Lower lobe of right lung (tissue), 2 donors: Measurements from ENCODE around the gene IL1RN. TPM values are rescaled to one million over a fixed set of nuclear protein-coding genes. Genes with fewer than 3 reads are reported as not detected.

ENCODE experiments used
- ATAC-seq, 2 donors: fragments of 200-7000 bp; cut with Tn5 transposase; one replicate each; pipeline ENCODE4 v1.9.1; 2020 to 2022; ENCODE audit warnings: mild to moderate bottlenecking in 2 of 2, moderate library complexity in 2 of 2
- DNase-seq: peaks from one replicate; pipeline ENCODE4 v3.0.0-alpha.2; 2020
- H3K27ac ChIP-seq: fragments of 200-600 bp; one replicate; pipeline ENCODE4 v1.8.0; 2022
- H3K27me3 ChIP-seq: fragments of 200-600 bp; one replicate; pipeline ENCODE4 v1.8.0; 2022; ENCODE audit warnings: low read depth
- H3K36me3 ChIP-seq: fragments of 200-600 bp; one replicate; pipeline ENCODE4 v1.8.0; 2022; ENCODE audit warnings: mild to moderate bottlenecking
- H3K4me1 ChIP-seq: fragments of 200-600 bp; one replicate; pipeline ENCODE4 v1.8.0; 2022
- H3K4me3 ChIP-seq: fragments of 200-600 bp; one replicate; pipeline ENCODE4 v1.8.0; 2022; ENCODE audit warnings: mild to moderate bottlenecking
- H3K9me3 ChIP-seq: fragments of 200-600 bp; one replicate; pipeline ENCODE4 v1.8.0; 2022
- intact Hi-C: fragments of 100-400 bp; cut with DNase I; formaldehyde crosslinking; loops from one replicate; pipeline ENCODE4 v1.11.0; 2022
- total RNA-seq: library from RNA; stranded (reverse); fragmentation: NEBNext Ultra II Directional; extraction: Animal tissue kit (Norgen Biotek cat#: 25700); gene quantifications from one replicate; pipeline ENCODE4 v1.2.1, GENCODE V29; 2021
- TF ChIP-seq, protein P1 (sequence below): fragments of 200-600 bp; IDR thresholded peaks from one replicate; pipeline ENCODE4 v1.8.0; 2022; ENCODE audit warnings: antibody characterized with exemption, mild to moderate bottlenecking
- donor health status: DM: no; HTN: yes; CAD: no; lungs with severe emphysema.

The IL1RN gene
- total RNA-seq, 1 donor from 2014 or later, result 20.1 TPM

- H3K27ac ChIP-seq, result no peak overlapping the region
- DNase-seq (no peak), ATAC-seq (peak; percentile 45 to 72)
- H3K36me3 ChIP-seq, result no peaks in the 10 kb centered on the region
- H3K4me1 ChIP-seq, result peaks cover 21% of the 10 kb centered on the region
- H3K9me3 ChIP-seq, result no peaks in the 10 kb centered on the region
- no peaks in the 10 kb centered on the region for H3K27me3 ChIP-seq
- no peak overlapping the region for H3K4me3 ChIP-seq
- intact Hi-C loops, result no loop called here
- TF ChIP-seq, protein P1, sequence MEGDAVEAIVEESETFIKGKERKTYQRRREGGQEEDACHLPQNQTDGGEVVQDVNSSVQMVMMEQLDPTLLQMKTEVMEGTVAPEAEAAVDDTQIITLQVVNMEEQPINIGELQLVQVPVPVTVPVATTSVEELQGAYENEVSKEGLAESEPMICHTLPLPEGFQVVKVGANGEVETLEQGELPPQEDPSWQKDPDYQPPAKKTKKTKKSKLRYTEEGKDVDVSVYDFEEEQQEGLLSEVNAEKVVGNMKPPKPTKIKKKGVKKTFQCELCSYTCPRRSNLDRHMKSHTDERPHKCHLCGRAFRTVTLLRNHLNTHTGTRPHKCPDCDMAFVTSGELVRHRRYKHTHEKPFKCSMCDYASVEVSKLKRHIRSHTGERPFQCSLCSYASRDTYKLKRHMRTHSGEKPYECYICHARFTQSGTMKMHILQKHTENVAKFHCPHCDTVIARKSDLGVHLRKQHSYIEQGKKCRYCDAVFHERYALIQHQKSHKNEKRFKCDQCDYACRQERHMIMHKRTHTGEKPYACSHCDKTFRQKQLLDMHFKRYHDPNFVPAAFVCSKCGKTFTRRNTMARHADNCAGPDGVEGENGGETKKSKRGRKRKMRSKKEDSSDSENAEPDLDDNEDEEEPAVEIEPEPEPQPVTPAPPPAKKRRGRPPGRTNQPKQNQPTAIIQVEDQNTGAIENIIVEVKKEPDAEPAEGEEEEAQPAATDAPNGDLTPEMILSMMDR, result no peak
Measured at GRCh38 chr2:113164930-113165585, 37.7 kb downstream of the IL1RN start.

GRCh38 chr2:113166187-113166645 lies 38.8 kb downstream of the IL1RN start:
- Histone ChIP-seq H3K27me3 (no peaks in the 10 kb centered on the region), H3K9me3 (no peaks in the 10 kb centered on the region), H3K27ac (no peak overlapping the region), H3K4me1 (peaks cover 21% of the 10 kb centered on the region), H3K36me3 (no peaks in the 10 kb centered on the region), H3K4me3 (no peak overlapping the region)
- DNase-seq (no peak), ATAC-seq (no peak)
- TF ChIP-seq, protein P1, result no peak
- intact Hi-C loops, result no loop called here

DNA sequence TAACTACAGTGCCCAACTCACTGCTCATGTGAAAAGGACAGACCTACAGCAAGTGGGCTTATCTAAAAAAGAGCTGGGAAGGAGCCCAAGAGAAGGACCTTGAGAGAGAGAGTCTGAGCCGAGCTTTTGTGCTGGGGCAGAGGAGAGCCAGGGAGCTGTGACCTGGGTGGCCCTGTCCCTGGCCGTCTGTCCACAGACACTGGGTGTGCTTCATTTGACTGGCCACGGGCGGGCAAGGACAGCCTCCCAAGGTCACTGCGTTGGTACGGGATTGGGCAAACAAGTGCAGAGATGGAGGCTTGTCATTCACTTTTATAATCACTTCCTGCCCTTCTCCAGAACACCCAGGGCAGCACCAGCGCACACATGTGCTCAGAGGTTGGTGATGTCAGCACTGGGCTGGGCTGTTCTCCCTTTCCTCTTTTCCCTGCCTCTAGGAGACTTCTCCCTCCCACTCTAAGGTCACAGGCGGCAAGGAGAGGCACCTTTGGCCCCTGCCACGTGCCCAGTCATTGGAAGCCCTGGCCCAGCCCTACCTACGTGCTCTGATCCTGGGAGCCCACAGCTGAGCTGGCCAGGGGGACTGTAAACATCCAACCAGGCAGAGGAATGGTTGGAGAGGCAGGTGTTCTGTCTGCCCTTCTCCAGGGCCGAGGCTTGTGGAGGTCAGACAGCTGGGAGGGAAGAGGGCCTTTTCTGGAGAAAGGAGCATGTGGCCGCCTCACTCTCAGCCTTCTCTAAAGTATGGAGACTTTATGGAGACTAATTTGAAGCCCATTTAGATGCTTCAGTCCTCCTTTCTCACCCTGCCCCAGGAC lies 39.9 kb downstream of the IL1RN start:
- TF ChIP-seq, protein P1, result no peak
- intact Hi-C loops, result no loop called here
- Histone ChIP-seq H3K36me3 (no peaks in the 10 kb centered on the region), H3K27me3 (no peaks in the 10 kb centered on the region), H3K9me3 (no peaks in the 10 kb centered on the region), H3K27ac (peak overlapping the region; percentile 33), H3K4me1 (peaks cover 21% of the 10 kb centered on the region), H3K4me3 (no peak overlapping the region)
- peak; percentile 77 for DNase-seq
- ATAC-seq, result peak; percentile 85 to 91

DNA sequence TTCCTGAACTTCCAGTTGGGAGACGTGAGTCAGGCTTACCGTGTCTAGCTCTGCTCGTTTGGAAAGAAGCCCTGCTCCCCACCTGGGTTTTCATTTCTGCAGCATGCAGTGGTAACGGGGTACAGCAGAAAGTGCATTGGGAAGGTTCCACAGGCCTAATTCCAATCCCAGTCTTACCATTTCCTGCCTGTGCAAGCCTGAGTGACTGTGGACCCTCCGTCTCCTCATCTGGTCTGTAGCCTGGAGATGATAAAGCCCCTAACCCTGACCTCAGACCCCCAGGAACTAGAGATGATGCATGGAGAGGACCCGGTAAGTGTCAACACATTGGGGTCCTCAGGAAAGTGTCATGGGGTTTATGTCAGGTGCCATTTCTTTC lies 40.6 kb downstream of the IL1RN start:
- TF ChIP-seq, protein P1, result no peak
- DNase-seq, result no peak
- Histone ChIP-seq H3K27ac (no peak overlapping the region), H3K4me1 (peaks cover 25% of the 10 kb centered on the region), H3K27me3 (no peaks in the 10 kb centered on the region), H3K9me3 (no peaks in the 10 kb centered on the region), H3K4me3 (no peak overlapping the region), H3K36me3 (no peaks in the 10 kb centered on the region)
- intact Hi-C loops, result no loop called here
- ATAC-seq, result no peak

GRCh38 chr2:113169002-113169530 lies 41.7 kb downstream of the IL1RN start:
- Histone ChIP-seq H3K4me3 (no peak overlapping the region), H3K36me3 (no peaks in the 10 kb centered on the region), H3K27ac (no peak overlapping the region), H3K9me3 (no peaks in the 10 kb centered on the region), H3K4me1 (peaks cover 32% of the 10 kb centered on the region), H3K27me3 (no peaks in the 10 kb centered on the region)
- DNase-seq (no peak), ATAC-seq (no peak)
- intact Hi-C loops, result no loop called here
- TF ChIP-seq, protein P1, result no peak
